HFFc6 (cell line): ENCODE results near the gene KRT9. TPM values are rescaled to one million over a fixed set of nuclear protein-coding genes. Genes with fewer than 3 reads are reported as not detected.
A peak's percentile ranks its signal among the peaks of the same experiment; 100 is the strongest.
"Not testable (repeated sequence)": the region's sequence is repeated elsewhere in the genome, so short reads cannot be mapped to it uniquely, and the experiment has no call there.

Source experiments
- DNase-seq: peaks from one replicate; pipeline ENCODE4 v3.0.0-alpha.2; 2018
- H3K27ac Mint-ChIP-seq: 2 replicates; pipeline ENCODE4 v1.8.0; 2020; ENCODE audit warnings: mild to moderate bottlenecking, mixed read lengths
- H3K27me3 Mint-ChIP-seq: 2 replicates; pipeline ENCODE4 v1.8.0; 2021; ENCODE audit warnings: mild to moderate bottlenecking, moderate library complexity, mixed read lengths; ENCODE audit not compliant: insufficient read depth
- H3K36me3 Mint-ChIP-seq: 2 replicates; pipeline ENCODE4 v1.8.0; 2021; ENCODE audit warnings: low read depth, mixed read lengths
- H3K4me1 Mint-ChIP-seq: 2 replicates; pipeline ENCODE4 v1.8.0; 2020; ENCODE audit warnings: low read depth, mixed read lengths
- H3K4me3 Mint-ChIP-seq: 2 replicates; pipeline ENCODE4 v1.8.0; 2020; ENCODE audit warnings: mild to moderate bottlenecking, moderate library complexity, mixed read lengths
- H3K9me3 Mint-ChIP-seq: 2 replicates; pipeline ENCODE4 v1.8.0; 2020; ENCODE audit warnings: mild to moderate bottlenecking, mixed read lengths
- total RNA-seq, 6 experiments: library from RNA; stranded (reverse); fragmentation: NEBNext Ultra II Directional; extraction: Animal tissue kit (Norgen Biotek cat#: 25700); gene quantifications; 2 replicates in 1 of 6; 3 replicates in 5 of 6; pipeline ENCODE4 v1.2.3, GENCODE V29; 2021
- TF ChIP-seq, protein P1 (sequence below): fragments of 200-600 bp; sonication (generic); IDR thresholded peaks from 2 replicates; pipeline ENCODE4 v1.5.0; 2021; ENCODE audit warnings: antibody characterized with exemption, mild to moderate bottlenecking

Gene KRT9
- total RNA-seq, 6 experiments from 2014 or later = not detected

DNA sequence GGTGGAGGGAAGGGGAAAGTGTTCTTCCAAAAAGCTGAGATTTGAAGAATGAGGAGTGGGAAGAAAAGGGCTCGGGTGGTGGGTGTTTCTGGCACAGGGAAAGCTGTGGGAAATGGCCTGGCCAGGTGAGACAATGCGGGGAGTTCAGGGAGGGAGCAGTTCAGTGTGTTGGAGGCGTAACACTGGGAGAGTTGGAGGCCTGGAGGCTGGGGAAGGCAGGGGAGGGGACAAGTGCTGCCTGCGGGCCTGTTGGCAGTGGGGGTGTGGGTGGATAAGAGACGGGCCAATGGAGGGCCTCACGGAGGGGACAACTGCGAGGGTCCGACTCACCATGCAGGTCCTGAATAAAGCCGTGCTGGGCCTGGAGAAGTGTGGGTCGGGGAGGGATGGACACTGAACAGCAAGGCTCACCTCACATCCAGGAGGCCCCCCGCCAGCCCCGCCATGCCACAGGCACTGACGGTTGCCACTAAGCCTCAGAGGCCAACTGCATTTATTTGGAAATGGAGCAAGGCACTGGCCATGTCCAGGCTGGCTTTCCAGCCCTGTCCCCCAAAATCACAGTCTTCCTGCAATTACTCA, 25.9 kb downstream of the KRT9 start:
- peaks cover 38% of the 10 kb centered on the region for H3K4me1 Mint-ChIP-seq
- TF ChIP-seq, protein P1, sequence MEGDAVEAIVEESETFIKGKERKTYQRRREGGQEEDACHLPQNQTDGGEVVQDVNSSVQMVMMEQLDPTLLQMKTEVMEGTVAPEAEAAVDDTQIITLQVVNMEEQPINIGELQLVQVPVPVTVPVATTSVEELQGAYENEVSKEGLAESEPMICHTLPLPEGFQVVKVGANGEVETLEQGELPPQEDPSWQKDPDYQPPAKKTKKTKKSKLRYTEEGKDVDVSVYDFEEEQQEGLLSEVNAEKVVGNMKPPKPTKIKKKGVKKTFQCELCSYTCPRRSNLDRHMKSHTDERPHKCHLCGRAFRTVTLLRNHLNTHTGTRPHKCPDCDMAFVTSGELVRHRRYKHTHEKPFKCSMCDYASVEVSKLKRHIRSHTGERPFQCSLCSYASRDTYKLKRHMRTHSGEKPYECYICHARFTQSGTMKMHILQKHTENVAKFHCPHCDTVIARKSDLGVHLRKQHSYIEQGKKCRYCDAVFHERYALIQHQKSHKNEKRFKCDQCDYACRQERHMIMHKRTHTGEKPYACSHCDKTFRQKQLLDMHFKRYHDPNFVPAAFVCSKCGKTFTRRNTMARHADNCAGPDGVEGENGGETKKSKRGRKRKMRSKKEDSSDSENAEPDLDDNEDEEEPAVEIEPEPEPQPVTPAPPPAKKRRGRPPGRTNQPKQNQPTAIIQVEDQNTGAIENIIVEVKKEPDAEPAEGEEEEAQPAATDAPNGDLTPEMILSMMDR = no peak
- no peak overlapping the region for H3K4me3 Mint-ChIP-seq
- H3K27ac Mint-ChIP-seq = no peak overlapping the region
- H3K36me3 Mint-ChIP-seq = peaks cover 15% of the 10 kb centered on the region
- no peak for DNase-seq
- peaks cover 8% of the 10 kb centered on the region for H3K9me3 Mint-ChIP-seq
- peaks cover 6% of the 10 kb centered on the region; the same call in 1 of the 2 replicates for H3K27me3 Mint-ChIP-seq

DNA sequence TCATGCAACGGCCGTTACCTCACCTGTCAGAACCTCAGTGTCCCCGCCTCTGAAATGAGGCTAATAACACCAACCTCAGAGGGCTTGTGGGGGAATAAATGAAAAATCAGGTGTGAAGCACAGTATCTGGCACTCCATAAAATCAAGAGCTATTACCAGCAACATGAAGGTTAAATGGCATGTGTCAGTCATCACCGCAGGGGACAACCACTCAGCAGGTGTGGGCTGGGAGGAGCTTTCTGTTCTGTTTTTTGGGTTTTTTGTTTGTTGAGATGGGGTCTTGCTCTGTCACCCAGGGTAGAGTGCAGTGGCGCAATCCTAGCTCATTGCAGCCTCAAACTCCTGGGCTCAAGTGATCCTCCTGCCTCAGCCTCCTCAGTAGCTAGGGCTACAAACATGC, 26.9 kb downstream of the KRT9 start:
- TF ChIP-seq, protein P1 = no peak
- H3K27ac Mint-ChIP-seq = no peak overlapping the region
- peaks cover 8% of the 10 kb centered on the region for H3K9me3 Mint-ChIP-seq
- no peak for DNase-seq
- H3K4me1 Mint-ChIP-seq = peaks cover 37% of the 10 kb centered on the region
- peaks cover 6% of the 10 kb centered on the region for H3K27me3 Mint-ChIP-seq
- peaks cover 15% of the 10 kb centered on the region for H3K36me3 Mint-ChIP-seq
- no peak overlapping the region for H3K4me3 Mint-ChIP-seq

DNA sequence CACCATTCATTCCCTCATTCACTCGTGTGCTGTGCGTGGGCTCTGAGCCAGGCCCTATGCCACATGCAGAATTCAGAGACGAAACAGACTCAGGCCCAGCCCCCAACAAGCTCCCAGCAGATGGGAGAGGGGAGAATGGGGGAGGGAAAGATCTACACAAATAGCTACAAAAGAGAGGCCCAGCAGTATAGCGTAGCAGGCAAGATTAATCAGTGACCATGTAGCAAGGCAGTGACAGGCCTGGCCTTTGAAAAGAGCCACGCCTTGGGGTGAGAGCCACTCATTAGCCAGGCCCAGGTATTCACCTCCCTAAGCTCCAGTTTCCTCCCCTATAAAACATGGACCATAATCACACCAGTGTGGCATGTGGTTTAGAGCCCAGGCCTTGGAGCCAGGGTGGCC, 27.4 kb downstream of the KRT9 start:
- Mint-ChIP-seq H3K36me3 (peaks cover 15% of the 10 kb centered on the region), H3K4me3 (no peak overlapping the region)
- DNase-seq = no peak

DNA sequence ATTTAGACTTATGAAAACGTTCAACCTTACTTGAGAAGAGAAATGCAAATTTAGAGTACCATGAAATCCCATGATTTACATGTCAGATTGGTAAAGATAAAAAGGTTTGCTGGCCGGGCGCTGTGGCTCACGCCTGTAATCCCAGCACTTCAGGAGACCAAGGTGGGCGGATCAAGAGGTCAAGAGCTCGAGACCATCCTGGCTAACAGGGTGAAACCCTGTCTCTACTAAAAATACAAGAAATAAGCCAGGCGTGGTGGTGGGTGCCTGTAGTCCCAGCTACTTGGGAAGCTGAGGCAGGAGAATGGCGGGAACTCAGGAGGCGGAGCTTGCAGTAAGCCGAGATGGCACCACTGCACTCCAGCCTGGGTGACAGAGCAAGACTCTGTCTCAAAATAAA, 29.1 kb downstream of the KRT9 start:
- H3K4me3 Mint-ChIP-seq, H3K9me3 Mint-ChIP-seq, H3K27ac Mint-ChIP-seq, H3K27me3 Mint-ChIP-seq, DNase-seq: not testable (repeated sequence)
- Mint-ChIP-seq H3K36me3 (peaks cover 15% of the 10 kb centered on the region), H3K4me1 (peaks cover 33% of the 10 kb centered on the region)

More for the DNA sequence above, 27.4 kb downstream of the KRT9 start:
- TF ChIP-seq, protein P1 = no peak
- Mint-ChIP-seq H3K27me3 (peaks cover 6% of the 10 kb centered on the region), H3K9me3 (peaks cover 8% of the 10 kb centered on the region), H3K4me1 (peaks cover 33% of the 10 kb centered on the region), H3K27ac (0 out of 2 replicates have a peak overlapping the region, but pooled peaks have one; percentile 12)

DNA sequence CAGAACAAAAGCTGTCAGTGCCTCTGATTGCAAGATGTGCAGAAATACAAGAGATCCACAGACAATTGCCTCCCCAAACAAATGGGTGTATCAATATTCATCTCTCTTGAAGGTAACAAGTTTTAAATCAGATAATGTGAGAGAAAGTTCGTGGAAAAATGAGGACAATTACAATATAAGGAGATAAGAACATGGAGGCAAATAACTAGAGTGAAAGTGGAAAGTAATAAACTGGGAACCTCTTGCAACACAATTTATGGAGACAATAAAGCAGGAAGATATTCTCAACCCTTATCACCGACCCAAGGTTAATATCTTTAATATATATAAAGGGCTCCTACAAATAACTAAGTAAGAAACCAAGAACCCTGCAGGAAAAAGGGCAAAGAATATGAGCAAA, 29.5 kb downstream of the KRT9 start:
- H3K4me3 Mint-ChIP-seq = no peak overlapping the region
- peaks cover 33% of the 10 kb centered on the region for H3K4me1 Mint-ChIP-seq
- no peak for DNase-seq
- H3K9me3 Mint-ChIP-seq = peaks cover 5% of the 10 kb centered on the region
- no peak overlapping the region for H3K27ac Mint-ChIP-seq
- TF ChIP-seq, protein P1 = no peak
- H3K27me3 Mint-ChIP-seq = peaks cover 4% of the 10 kb centered on the region
- H3K36me3 Mint-ChIP-seq = peaks cover 11% of the 10 kb centered on the region

DNA sequence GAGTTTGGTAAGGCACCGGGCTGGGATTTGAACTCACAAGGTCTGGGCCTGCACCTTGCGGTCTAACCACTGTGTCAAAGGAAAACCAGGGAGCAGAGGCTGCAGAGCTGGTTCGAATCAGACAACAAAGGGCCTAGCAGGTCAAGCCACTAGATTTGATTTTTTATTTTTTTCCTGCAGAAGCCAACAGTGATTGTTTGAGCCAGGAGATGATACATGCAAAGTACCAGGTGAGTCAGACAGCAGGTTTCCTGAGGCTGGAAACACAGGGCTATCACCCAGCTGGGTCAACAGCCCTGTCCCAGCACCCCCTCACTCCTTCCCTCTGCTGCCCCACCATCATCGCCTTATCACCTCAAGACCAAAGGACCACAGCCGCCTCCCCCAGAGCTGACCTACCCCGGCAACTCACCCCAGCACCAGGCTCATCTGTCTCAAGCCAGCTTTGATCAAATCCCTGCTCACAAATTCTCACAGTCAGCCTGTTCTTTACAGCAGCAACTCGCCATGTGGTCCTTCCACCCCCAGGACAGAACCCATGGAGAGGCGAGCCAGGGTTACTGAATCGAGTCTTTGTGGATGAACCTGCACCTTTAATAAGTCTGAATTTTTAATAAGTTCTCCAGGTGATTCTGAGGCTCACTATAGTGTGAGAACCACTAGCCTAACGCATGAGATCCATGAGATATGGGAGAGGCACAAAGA, 30.8 kb downstream of the KRT9 start:
- Mint-ChIP-seq H3K9me3 (no peaks in the 10 kb centered on the region), H3K27ac (no peak overlapping the region), H3K27me3 (peaks cover 3% of the 10 kb centered on the region), H3K4me3 (no peak overlapping the region), H3K36me3 (no peaks in the 10 kb centered on the region), H3K4me1 (peaks cover 38% of the 10 kb centered on the region)
- no peak for DNase-seq
- TF ChIP-seq, protein P1 = no peak
